ENCODE results near the gene LIMK2.
"Not testable (repeated sequence)": the region's sequence is repeated elsewhere in the genome, so short reads cannot be mapped to it uniquely, and the experiment has no call there.

The LIMK2 gene

DNA sequence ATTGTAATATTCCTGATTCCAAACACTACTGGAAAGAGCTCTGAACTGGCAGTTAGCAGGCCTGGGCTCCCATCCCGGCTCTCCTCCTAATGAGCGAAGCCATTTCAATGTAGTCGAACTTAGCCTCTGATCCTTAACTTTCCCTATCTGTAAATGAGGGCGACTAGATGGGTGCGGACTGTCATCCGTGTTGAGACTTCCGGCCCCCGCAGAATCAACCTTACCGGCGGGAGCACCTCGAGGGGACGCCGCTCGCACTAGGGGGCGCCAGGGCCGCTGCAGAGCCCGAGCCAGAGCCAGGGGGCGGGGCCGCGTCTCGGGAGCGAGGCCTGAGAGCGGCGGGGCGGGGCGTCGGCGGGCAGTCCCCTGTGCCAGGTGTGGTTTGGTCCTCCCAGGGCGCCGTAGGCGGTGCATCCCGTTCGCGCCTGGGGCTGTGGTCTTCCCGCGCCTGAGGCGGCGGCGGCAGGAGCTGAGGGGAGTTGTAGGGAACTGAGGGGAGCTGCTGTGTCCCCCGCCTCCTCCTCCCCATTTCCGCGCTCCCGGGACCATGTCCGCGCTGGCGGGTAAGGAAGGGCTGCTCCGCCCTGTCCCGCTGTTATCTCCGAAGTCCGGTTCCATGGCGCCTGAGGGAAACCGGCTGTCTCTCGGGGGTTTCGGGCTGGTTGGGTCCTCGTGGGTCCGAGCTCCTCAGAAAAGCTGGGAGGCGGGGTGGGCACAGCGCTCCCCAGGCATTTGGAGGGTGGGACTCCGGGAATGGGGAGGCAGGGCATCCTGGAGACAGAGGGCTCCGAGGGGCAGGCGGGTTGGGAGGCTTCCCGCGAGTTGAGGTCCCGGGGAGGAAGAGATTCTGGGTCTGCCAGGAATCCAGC, at the start of gene LIMK2:
LIMK2 (plus strand) TSS at position 437 of the 869 bp plus-strand sequence; CDS start at position 548, 111 bp downstream.
- TF ChIP-seq, protein P1, sequence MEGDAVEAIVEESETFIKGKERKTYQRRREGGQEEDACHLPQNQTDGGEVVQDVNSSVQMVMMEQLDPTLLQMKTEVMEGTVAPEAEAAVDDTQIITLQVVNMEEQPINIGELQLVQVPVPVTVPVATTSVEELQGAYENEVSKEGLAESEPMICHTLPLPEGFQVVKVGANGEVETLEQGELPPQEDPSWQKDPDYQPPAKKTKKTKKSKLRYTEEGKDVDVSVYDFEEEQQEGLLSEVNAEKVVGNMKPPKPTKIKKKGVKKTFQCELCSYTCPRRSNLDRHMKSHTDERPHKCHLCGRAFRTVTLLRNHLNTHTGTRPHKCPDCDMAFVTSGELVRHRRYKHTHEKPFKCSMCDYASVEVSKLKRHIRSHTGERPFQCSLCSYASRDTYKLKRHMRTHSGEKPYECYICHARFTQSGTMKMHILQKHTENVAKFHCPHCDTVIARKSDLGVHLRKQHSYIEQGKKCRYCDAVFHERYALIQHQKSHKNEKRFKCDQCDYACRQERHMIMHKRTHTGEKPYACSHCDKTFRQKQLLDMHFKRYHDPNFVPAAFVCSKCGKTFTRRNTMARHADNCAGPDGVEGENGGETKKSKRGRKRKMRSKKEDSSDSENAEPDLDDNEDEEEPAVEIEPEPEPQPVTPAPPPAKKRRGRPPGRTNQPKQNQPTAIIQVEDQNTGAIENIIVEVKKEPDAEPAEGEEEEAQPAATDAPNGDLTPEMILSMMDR (IDR thresholded peaks at IDR 0.05; ENCODE audit: poor library complexity, severe bottlenecking), result peak; percentile 97
- peaks cover 17% of the 10 kb centered on the region for H3K4me1 ChIP-seq (ENCODE audit: insufficient read depth, poor library complexity, severe bottlenecking)
- peak within 1 kb of the TSS; percentile 57 for H3K27ac ChIP-seq (ENCODE audit: poor library complexity, severe bottlenecking)

DNA sequence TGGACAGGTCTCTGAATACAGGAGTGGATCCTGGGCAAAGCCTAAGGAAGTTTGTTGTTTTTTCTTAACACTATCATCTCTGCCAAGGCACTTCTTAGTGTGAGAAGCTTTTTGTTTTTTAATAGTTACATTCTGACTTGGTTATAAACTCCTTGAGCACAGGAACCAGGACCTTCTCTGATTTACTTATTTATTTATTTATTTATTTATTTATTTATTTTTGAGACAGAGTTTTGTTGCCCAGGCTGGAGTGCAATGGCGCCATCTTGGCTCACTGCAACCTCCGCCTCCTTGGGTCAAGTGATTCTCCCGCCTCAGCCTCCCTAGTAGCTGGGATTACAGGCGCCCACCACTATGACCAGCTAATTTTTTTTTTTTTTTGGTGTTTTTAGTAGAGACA, 41.1 kb upstream of the LIMK2 start:
- H3K27ac ChIP-seq (ENCODE audit: poor library complexity, severe bottlenecking), result no peak overlapping the region
- H3K4me1 ChIP-seq (ENCODE audit: insufficient read depth, poor library complexity, severe bottlenecking), result peaks cover 22% of the 10 kb centered on the region
- no peaks in the 10 kb centered on the region for H3K9me3 ChIP-seq (ENCODE audit: severe bottlenecking)
- no peaks in the 10 kb centered on the region for H3K27me3 ChIP-seq (ENCODE audit: insufficient read depth, poor library complexity, severe bottlenecking)
- no peak overlapping the region for H3K4me3 ChIP-seq (ENCODE audit: severe bottlenecking)
- no peak for ATAC-seq (ENCODE audit: low read depth)
- TF ChIP-seq, protein P1 (IDR thresholded peaks at IDR 0.05; ENCODE audit: poor library complexity, severe bottlenecking), result no peak
- peaks cover 17% of the 10 kb centered on the region for H3K36me3 ChIP-seq (ENCODE audit: low read depth)
- no peak for DNase-seq (ENCODE audit: low spot score)

More for the DNA sequence above, at the start of gene LIMK2:
- DNase-seq (ENCODE audit: low spot score) (peak; percentile 95), ATAC-seq (ENCODE audit: low read depth) (peak; percentile 89)
- peak within 1 kb of the TSS; percentile 82 for H3K4me3 ChIP-seq (ENCODE audit: severe bottlenecking)
- H3K27me3 ChIP-seq (ENCODE audit: insufficient read depth, poor library complexity, severe bottlenecking), result no peaks in the 10 kb centered on the region
- no peaks in the 10 kb centered on the region for H3K9me3 ChIP-seq (ENCODE audit: severe bottlenecking)
- peaks cover 11% of the 10 kb centered on the region for H3K36me3 ChIP-seq (ENCODE audit: low read depth)

DNA sequence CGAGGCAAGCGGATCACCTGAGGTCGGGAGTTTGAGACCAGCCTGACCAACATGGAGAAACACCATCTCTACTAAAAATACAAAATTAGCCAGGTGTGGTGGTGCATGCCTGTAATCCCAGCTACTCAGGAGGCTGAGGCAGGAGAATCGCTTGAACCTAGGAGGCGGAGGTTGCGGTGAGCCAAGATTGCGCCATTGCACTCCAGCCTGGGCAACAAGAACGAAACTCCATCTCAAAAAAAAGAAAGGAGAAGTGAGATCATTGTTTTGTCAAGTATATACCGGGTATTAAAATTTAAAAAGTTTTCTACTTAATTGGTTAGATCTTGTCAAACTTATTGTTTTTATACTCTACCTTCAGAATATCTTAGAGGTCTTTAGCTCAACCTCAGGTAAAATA, 40.4 kb upstream of the LIMK2 start:
- not testable (repeated sequence) for H3K9me3 ChIP-seq (ENCODE audit: severe bottlenecking); H3K27me3 ChIP-seq (ENCODE audit: insufficient read depth, poor library complexity, severe bottlenecking); H3K4me3 ChIP-seq (ENCODE audit: severe bottlenecking); ATAC-seq (ENCODE audit: low read depth); DNase-seq (ENCODE audit: low spot score)
- H3K4me1 ChIP-seq (ENCODE audit: insufficient read depth, poor library complexity, severe bottlenecking), result peaks cover 25% of the 10 kb centered on the region
- peak overlapping the region; percentile 97 for H3K27ac ChIP-seq (ENCODE audit: poor library complexity, severe bottlenecking)
- H3K36me3 ChIP-seq (ENCODE audit: low read depth), result peaks cover 13% of the 10 kb centered on the region

DNA sequence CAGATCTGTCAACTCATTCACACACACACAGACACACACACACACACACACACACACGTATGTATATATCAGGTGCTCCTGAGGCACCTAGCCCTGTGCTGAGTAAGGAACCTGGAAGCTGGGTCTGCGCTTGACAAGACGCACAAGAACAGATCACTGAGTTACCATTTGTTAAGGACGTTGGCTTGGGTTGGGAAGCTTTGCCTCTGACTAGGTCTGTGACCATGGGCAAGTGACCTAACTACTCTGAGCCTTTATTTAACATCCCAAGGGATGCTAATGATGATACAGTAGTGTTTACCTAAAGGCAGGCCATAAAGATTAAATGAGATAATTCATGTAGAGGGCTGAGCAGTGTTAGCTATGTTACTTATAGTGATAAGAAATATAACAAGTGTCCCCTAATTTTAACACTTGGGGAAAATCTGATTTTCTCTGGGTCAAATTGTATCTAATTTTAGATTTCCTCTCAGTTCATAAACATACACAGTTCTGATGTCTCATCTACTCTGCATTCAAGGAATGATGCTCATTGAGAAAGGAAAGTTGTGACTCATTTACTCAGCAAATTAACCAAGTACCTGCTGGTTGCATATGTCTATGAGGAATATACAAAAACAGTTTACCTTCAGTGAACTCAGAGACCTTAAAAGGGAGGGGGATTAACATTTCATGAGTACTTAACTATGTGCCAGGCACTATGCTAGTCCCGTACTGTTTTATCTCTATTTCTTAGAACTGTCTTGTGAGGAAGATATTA, 38.5 kb upstream of the LIMK2 start:
- Histone ChIP-seq H3K36me3 (ENCODE audit: low read depth) (peaks cover 18% of the 10 kb centered on the region), H3K27ac (ENCODE audit: poor library complexity, severe bottlenecking) (peak overlapping the region; percentile 97), H3K27me3 (ENCODE audit: insufficient read depth, poor library complexity, severe bottlenecking) (no peaks in the 10 kb centered on the region), H3K9me3 (ENCODE audit: severe bottlenecking) (no peaks in the 10 kb centered on the region), H3K4me1 (ENCODE audit: insufficient read depth, poor library complexity, severe bottlenecking) (peaks cover 42% of the 10 kb centered on the region), H3K4me3 (ENCODE audit: severe bottlenecking) (no peak overlapping the region)
- peak; percentile 82 for ATAC-seq (ENCODE audit: low read depth)
- DNase-seq (ENCODE audit: low spot score), result no peak
- TF ChIP-seq, protein P1 (IDR thresholded peaks at IDR 0.05; ENCODE audit: poor library complexity, severe bottlenecking), result no peak

DNA sequence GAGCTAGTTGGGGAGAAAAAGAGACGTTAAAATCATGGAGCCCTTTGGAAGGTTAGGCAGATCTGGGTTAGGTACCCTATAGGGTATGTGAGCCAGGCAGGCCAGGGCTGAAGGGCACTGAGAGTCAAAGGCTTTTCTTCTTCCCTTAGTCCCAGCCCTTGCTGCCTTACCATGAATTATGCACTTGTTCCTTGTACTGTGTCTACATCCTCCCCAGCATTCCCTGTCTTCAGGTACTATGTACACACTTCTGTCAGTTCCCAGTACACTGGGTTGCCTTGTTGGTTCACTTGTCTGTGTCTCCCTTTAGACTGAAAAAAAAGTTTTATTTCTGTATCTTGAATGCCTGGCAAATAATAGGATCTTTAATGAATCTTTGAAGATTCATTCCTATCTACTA, 35.2 kb upstream of the LIMK2 start:
- H3K27ac ChIP-seq (ENCODE audit: poor library complexity, severe bottlenecking), result peak overlapping the region; percentile 97

More for the DNA sequence above, 35.2 kb upstream of the LIMK2 start:
- Histone ChIP-seq H3K9me3 (ENCODE audit: severe bottlenecking) (no peaks in the 10 kb centered on the region), H3K4me3 (ENCODE audit: severe bottlenecking) (no peak overlapping the region), H3K27me3 (ENCODE audit: insufficient read depth, poor library complexity, severe bottlenecking) (no peaks in the 10 kb centered on the region), H3K36me3 (ENCODE audit: low read depth) (peaks cover 24% of the 10 kb centered on the region), H3K4me1 (ENCODE audit: insufficient read depth, poor library complexity, severe bottlenecking) (peaks cover 58% of the 10 kb centered on the region)
- TF ChIP-seq, protein P1 (IDR thresholded peaks at IDR 0.05; ENCODE audit: poor library complexity, severe bottlenecking), result no peak
- ATAC-seq (ENCODE audit: low read depth), result no peak
- DNase-seq (ENCODE audit: low spot score), result no peak
